Trophoblast cell (in vitro differentiated cells and primary cell): Measurements from ENCODE around the gene MSRB2.

ENCODE experiments used
- DNase-seq, 2 donors: peaks; one replicate each; pipeline ENCODE4 v3.0.0-alpha.2; 2016
- H2AFZ ChIP-seq: 2 replicates; pipeline ENCODE4 v1.6.1; 2013; ENCODE audit warnings: low read length, moderate library complexity, mild to moderate bottlenecking; ENCODE audit not compliant: insufficient read depth, poor library complexity
- H2AK5ac ChIP-seq: 2 replicates; pipeline ENCODE4 v1.6.1; 2013; ENCODE audit warnings: mild to moderate bottlenecking, low read length
- H2BK120ac ChIP-seq: 2 replicates; pipeline ENCODE4 v1.6.1; 2013; ENCODE audit warnings: low read length, mild to moderate bottlenecking, moderate library complexity; ENCODE audit not compliant: insufficient read depth, poor library complexity
- H2BK12ac ChIP-seq: 2 replicates; pipeline ENCODE4 v1.6.1; 2013; ENCODE audit warnings: mild to moderate bottlenecking, low read length, moderate library complexity
- H2BK5ac ChIP-seq: 2 replicates; pipeline ENCODE4 v1.6.1; 2013; ENCODE audit warnings: low read length, low read depth, moderate library complexity, mild to moderate bottlenecking; ENCODE audit not compliant: poor library complexity
- H3K14ac ChIP-seq: 2 replicates; pipeline ENCODE4 v1.6.1; 2013; ENCODE audit warnings: mild to moderate bottlenecking, low read length
- H3K18ac ChIP-seq: 2 replicates; pipeline ENCODE4 v1.6.1; 2013; ENCODE audit warnings: mild to moderate bottlenecking, low read length
- H3K23ac ChIP-seq: 2 replicates; pipeline ENCODE4 v1.6.1; 2013; ENCODE audit warnings: low read length
- H3K27ac ChIP-seq: 2 replicates; pipeline ENCODE4 v1.5.1; 2013; ENCODE audit warnings: low read depth, mild to moderate bottlenecking, inconsistent platforms, low read length, moderate library complexity
- H3K27me3 ChIP-seq: 2 replicates; pipeline ENCODE4 v1.6.1; 2013; ENCODE audit warnings: inconsistent platforms, mild to moderate bottlenecking, low read length, moderate library complexity; ENCODE audit not compliant: insufficient read depth
- H3K36me3 ChIP-seq, 2 experiments: 1 replicate in 1 of 2; 2 replicates in 1 of 2; pipeline ENCODE4 v1.6.1; 2013; ENCODE audit warnings: low read length in 2 of 2, mild to moderate bottlenecking in 2 of 2, moderate library complexity in 1 of 2; ENCODE audit not compliant: insufficient read depth in 2 of 2, control insufficient read depth in 1 of 2
- H3K4ac ChIP-seq: 2 replicates; pipeline ENCODE4 v1.6.1; 2013; ENCODE audit warnings: low read depth, mild to moderate bottlenecking, low read length, moderate library complexity
- H3K4me1 ChIP-seq, 2 experiments: 1 replicate in 1 of 2; 2 replicates in 1 of 2; pipeline ENCODE4 v1.6.1; 2013; ENCODE audit warnings: low read length in 2 of 2, mild to moderate bottlenecking in 2 of 2, moderate library complexity in 1 of 2; ENCODE audit not compliant: insufficient read depth in 2 of 2, control insufficient read depth in 1 of 2
- H3K4me2 ChIP-seq: 2 replicates; pipeline ENCODE4 v1.6.1; 2013; ENCODE audit warnings: inconsistent platforms, mild to moderate bottlenecking, low read length, moderate library complexity
- H3K4me3 ChIP-seq: 2 replicates; pipeline ENCODE4 v1.5.1; 2013; ENCODE audit warnings: mild to moderate bottlenecking, low read depth, low read length, inconsistent platforms
- H3K79me1 ChIP-seq: one replicate; pipeline ENCODE4 v1.6.1; 2013; ENCODE audit warnings: low read length
- H3K79me2 ChIP-seq: 2 replicates; pipeline ENCODE4 v1.6.1; 2013; ENCODE audit warnings: low read length, mild to moderate bottlenecking; ENCODE audit not compliant: control insufficient read depth, insufficient read depth, poor library complexity
- H3K9ac ChIP-seq: 2 replicates; pipeline ENCODE4 v1.6.1; 2013; ENCODE audit warnings: mild to moderate bottlenecking, low read length
- H3K9me3 ChIP-seq: 2 replicates; pipeline ENCODE4 v1.6.1; 2013; ENCODE audit warnings: low read depth, mild to moderate bottlenecking, control low read depth, inconsistent platforms, low read length; ENCODE audit not compliant: insufficient read depth
- H4K12ac ChIP-seq: 2 replicates; pipeline ENCODE4 v1.6.1; 2013; ENCODE audit warnings: low read depth, mild to moderate bottlenecking, low read length, moderate library complexity
- H4K8ac ChIP-seq: 2 replicates; pipeline ENCODE4 v1.6.1; 2013; ENCODE audit warnings: low read depth, mild to moderate bottlenecking, low read length, moderate library complexity
- H4K91ac ChIP-seq: one replicate; pipeline ENCODE4 v1.6.1; 2013; ENCODE audit warnings: low read depth, mild to moderate bottlenecking, low read length, moderate library complexity
- WGBS: extraction: QIAGEN DNeasy Blood & Tissue Kit; methylation state at CpG from one replicate; pipeline ENCODE4 v1.1.7; 2013; ENCODE audit warnings: missing lambda C conversion rate; ENCODE audit not compliant: insufficient read length, insufficient coverage; ENCODE audit errors: extremely low coverage; 5-methylcytosine and 5-hydroxymethylcytosine counted together

The MSRB2 gene

GRCh38 chr10:23110722-23111516 lies 15.5 kb downstream of the MSRB2 start:
- no CpG with 5 or more reads among the region's 13 CpGs for WGBS
- H4K12ac ChIP-seq, result no peak overlapping the region

GRCh38 chr10:23111517-23112286 lies 16.3 kb downstream of the MSRB2 start:
- Histone ChIP-seq H2AFZ (no peak overlapping the region), H3K23ac (no peak overlapping the region), H3K79me1 (no peaks in the 10 kb centered on the region), H3K4me1 (no peaks in the 10 kb centered on the region), H3K36me3 (peaks cover 5 to 6% of the 10 kb centered on the region in 2 experiments), H3K27ac (no peak overlapping the region), H3K27me3 (no peaks in the 10 kb centered on the region), H2AK5ac (no peak overlapping the region), H3K14ac (no peak overlapping the region), H4K8ac (no peak overlapping the region), H4K12ac (no peak overlapping the region), H3K4ac (no peak overlapping the region), H3K9me3 (no peaks in the 10 kb centered on the region), H3K18ac (no peak overlapping the region), H2BK5ac (no peak overlapping the region), H4K91ac (no peak overlapping the region), H3K4me3 (no peak overlapping the region), H3K9ac (no peak overlapping the region), H3K79me2 (no peaks in the 10 kb centered on the region), H3K4me2 (no peak overlapping the region), H2BK12ac (no peak overlapping the region), H2BK120ac (no peak overlapping the region)
- no peak for DNase-seq
- no CpG with 5 or more reads among the region's 2 CpGs for WGBS

More at GRCh38 chr10:23110722-23111516, 15.5 kb downstream of the MSRB2 start:
- H2AK5ac ChIP-seq, result no peak overlapping the region
- H3K4me2 ChIP-seq, result no peak overlapping the region
- no peak overlapping the region for H3K4me3 ChIP-seq
- H3K9me3 ChIP-seq, result no peaks in the 10 kb centered on the region
- no peaks in the 10 kb centered on the region for H3K27me3 ChIP-seq
- H3K4ac ChIP-seq, result no peak overlapping the region
- H2AFZ ChIP-seq, result no peak overlapping the region
- no peaks in the 10 kb centered on the region for H3K4me1 ChIP-seq
- H2BK5ac ChIP-seq, result no peak overlapping the region
- no peak overlapping the region for H4K8ac ChIP-seq
- peaks cover 5 to 9% of the 10 kb centered on the region in 2 experiments for H3K36me3 ChIP-seq
- H3K79me2 ChIP-seq, result no peaks in the 10 kb centered on the region
- no peak overlapping the region for H4K91ac ChIP-seq
- no peak overlapping the region for H2BK120ac ChIP-seq
- no peak overlapping the region for H3K23ac ChIP-seq
- H3K18ac ChIP-seq, result no peak overlapping the region
- H3K27ac ChIP-seq, result no peak overlapping the region
- no peak overlapping the region for H3K14ac ChIP-seq
- DNase-seq, result no peak
- H3K79me1 ChIP-seq, result no peaks in the 10 kb centered on the region
- H2BK12ac ChIP-seq, result no peak overlapping the region
- H3K9ac ChIP-seq, result no peak overlapping the region

- H3K4me1 ChIP-seq, result no peaks in the 10 kb centered on the region
- no peak overlapping the region for H2AFZ ChIP-seq
- no peak overlapping the region for H3K14ac ChIP-seq
- H3K4ac ChIP-seq, result no peak overlapping the region
- H2BK5ac ChIP-seq, result no peak overlapping the region
- no peak overlapping the region for H4K91ac ChIP-seq
- H2BK120ac ChIP-seq, result no peak overlapping the region
- no peak overlapping the region for H3K18ac ChIP-seq
- H3K4me3 ChIP-seq, result no peak overlapping the region
- no peak overlapping the region for H3K23ac ChIP-seq
- H3K36me3 ChIP-seq, result peaks cover 5 to 10% of the 10 kb centered on the region in 2 experiments
- no peaks in the 10 kb centered on the region for H3K9me3 ChIP-seq
- H4K12ac ChIP-seq, result no peak overlapping the region
- H3K79me1 ChIP-seq, result no peaks in the 10 kb centered on the region
- no peak overlapping the region for H3K9ac ChIP-seq
- H3K27ac ChIP-seq, result no peak overlapping the region
- H3K4me2 ChIP-seq, result no peak overlapping the region
- WGBS, result no CpG with 5 or more reads among the region's 7 CpGs
- no peaks in the 10 kb centered on the region for H3K27me3 ChIP-seq
- H3K79me2 ChIP-seq, result no peaks in the 10 kb centered on the region
- no peak overlapping the region for H4K8ac ChIP-seq
- no peak for DNase-seq
- no peak overlapping the region for H2BK12ac ChIP-seq
- no peak overlapping the region for H2AK5ac ChIP-seq
Measured at GRCh38 chr10:23114228-23114850, 19.0 kb downstream of the MSRB2 start.

- Histone ChIP-seq H3K4ac (no peak overlapping the region), H3K79me2 (no peaks in the 10 kb centered on the region), H2BK5ac (no peak overlapping the region), H3K23ac (no peak overlapping the region), H3K14ac (no peak overlapping the region), H4K8ac (no peak overlapping the region), H3K4me2 (no peak overlapping the region), H3K9me3 (no peaks in the 10 kb centered on the region), H3K79me1 (no peaks in the 10 kb centered on the region), H4K12ac (no peak overlapping the region), H2AK5ac (no peak overlapping the region), H3K4me3 (no peak overlapping the region), H3K27ac (no peak overlapping the region), H3K36me3 (peaks cover 5 to 9% of the 10 kb centered on the region in 2 experiments), H2AFZ (no peak overlapping the region), H3K9ac (no peak overlapping the region), H4K91ac (no peak overlapping the region), H2BK120ac (no peak overlapping the region), H2BK12ac (no peak overlapping the region), H3K18ac (no peak overlapping the region), H3K27me3 (no peaks in the 10 kb centered on the region), H3K4me1 (no peaks in the 10 kb centered on the region)
- no CpG with 5 or more reads among the region's 4 CpGs for WGBS
- no peak for DNase-seq
Measured at GRCh38 chr10:23116486-23117205, 21.3 kb downstream of the MSRB2 start.
